Esophagus mucosa (tissue), 1 donor: ENCODE data around the gene MOCS1. TPM values are rescaled to one million over a fixed set of nuclear protein-coding genes. Genes with fewer than 3 reads are reported as not detected.

Experiments
- ATAC-seq: fragments of 200-7000 bp; cut with Tn5 transposase; one replicate; pipeline ENCODE4 v1.9.1; 2020
- total RNA-seq: library from RNA; stranded (reverse); gene quantifications from one replicate; pipeline ENCODE4 v1.2.4, GENCODE V29; 2023
- donor health status: DM: yes; HTN: yes; CAD: no.

MOCS1 gene
- total RNA-seq, 1 donor from 2014 or later, result 4.3 TPM

DNA sequence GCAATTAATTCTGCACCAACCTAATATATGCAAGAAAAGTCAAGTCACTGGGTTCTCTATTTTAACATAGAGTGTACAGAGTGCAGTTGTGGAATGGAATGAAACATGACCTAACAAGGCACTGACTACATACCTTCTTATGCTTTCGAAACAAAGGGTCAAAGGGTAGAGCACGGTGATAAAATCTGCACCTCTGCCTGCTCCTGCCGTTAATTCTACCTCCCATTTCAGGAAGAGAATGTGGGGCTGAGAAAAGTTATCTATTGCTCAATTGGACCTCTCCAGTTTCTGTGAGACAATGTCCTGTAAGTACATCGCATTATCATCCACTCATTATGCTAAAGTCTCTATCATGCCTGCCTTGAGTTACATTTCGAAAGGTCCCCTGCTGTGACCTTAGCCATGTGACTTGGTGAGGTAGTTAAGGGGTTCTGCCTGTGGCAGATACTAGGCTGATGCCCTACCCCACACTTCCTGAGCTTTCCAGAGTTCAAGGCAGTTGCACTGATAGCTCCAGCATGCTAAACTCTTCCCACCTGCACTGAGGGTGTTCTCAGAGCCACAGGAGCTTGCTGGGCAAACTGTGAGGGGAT lies 14.0 kb upstream of the MOCS1 start:
- no peak for ATAC-seq

DNA sequence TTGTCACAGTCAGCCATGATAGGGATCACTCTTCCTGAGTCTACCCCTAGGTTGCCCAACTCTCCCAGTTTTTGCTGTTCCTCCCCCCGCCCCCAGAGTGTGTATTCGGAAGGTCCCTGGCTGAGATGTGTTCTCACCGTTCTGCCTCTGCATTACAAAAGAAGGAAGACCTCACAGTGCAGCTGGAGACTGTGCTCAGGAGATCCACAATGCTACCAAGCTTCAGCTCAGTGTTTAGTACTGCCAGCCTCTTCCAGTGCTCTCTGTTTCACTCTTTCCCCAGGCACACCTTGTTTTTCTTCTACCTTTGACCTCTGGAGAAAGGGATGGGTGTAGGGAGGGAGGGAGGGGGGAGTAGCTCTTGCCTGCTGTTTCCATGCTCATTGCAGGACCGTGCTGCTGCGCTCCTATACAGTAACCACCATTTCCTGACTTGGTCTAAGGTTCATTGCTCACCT lies 13.4 kb upstream of the MOCS1 start:
- no peak for ATAC-seq

DNA sequence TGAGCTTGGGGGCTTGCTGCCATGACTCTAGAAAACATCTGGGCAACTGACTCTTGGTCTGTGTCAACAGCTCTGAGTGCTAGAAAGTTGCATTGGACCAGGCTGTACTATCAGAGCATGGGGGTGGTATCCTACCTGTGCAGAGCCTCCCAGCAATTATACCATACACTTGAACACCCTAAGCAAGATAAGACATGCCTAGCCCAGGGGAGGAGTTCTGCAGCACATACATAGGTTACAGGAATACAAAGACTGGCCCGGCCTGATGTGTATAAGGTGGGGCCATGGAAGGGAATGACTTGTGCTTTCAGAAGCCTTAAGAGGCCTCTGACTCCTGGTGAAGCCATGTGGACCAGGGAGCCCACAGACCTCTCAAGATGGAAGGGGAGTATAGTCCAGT lies 11.4 kb upstream of the MOCS1 start:
- ATAC-seq, result peak; percentile 96

DNA sequence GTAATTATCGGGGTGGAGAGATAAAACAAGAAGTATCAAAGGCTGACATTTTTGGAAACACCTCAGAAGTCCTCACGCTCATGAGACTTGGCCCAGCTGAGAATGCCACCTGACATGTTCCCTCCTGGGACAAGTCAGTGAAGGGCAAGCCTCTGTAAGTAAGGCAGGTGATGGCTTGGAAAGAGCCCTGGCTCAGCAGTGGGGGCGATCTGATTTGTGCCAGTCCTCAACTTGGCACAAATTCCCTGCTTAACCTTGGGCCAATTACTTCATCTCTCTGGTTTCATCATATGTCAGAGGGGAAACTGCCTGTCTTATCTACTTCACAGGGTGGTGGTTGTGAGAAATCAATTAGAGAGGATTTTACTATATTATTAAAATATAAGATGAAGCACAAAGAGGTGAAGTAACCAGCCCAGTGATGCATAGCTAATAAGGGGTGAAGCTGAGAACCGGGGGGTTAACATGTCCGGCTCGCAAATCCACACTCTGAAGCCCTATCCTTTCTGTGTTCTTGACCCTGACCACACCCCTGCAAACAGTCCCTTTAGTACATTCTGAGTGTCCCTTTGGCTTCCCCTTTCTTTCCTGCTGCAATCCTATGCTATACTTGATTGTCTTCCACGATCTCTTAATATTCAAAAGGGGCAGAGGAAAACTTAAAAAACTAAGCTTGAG lies 8.8 kb upstream of the MOCS1 start:
- no peak for ATAC-seq

DNA sequence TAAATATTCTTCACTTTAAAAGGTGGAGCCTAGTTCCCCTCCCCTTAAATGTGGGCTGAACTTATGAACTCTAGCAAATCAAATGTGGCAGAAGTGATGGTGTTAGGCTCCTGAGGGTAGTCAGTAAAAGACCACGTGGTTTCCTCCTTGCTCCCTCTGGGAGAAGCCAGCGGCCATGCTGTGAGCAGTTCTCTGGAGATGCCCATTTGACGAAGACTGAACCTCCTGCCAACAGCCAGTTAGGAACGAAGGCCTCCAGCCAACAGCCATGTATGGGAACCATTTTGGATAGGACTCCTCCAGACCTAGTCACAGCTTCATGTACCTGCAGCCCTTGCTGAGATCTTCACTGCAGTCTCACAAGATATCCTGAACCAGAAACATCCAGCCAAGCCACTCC lies 7.6 kb upstream of the MOCS1 start:
- no peak for ATAC-seq

DNA sequence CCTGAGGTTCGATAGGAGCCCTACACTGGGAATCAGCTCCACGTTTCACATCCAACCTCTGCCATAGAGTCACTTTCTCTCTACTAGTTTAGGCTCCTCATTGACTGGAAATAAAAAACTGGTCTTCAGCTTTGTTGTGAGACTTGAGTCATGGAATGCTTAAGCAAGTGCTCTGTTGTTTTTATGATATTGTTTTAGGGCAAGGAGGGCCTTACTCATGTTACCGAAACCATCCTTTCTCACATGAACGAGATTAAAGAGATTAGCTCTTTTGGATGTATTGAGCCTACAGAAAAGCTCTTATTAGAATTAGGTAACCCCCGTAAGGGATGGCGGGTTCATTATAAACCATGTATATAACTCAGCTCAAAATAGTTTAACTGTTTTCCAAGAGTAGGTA lies 6.9 kb upstream of the MOCS1 start:
- ATAC-seq, result peak; percentile 14

DNA sequence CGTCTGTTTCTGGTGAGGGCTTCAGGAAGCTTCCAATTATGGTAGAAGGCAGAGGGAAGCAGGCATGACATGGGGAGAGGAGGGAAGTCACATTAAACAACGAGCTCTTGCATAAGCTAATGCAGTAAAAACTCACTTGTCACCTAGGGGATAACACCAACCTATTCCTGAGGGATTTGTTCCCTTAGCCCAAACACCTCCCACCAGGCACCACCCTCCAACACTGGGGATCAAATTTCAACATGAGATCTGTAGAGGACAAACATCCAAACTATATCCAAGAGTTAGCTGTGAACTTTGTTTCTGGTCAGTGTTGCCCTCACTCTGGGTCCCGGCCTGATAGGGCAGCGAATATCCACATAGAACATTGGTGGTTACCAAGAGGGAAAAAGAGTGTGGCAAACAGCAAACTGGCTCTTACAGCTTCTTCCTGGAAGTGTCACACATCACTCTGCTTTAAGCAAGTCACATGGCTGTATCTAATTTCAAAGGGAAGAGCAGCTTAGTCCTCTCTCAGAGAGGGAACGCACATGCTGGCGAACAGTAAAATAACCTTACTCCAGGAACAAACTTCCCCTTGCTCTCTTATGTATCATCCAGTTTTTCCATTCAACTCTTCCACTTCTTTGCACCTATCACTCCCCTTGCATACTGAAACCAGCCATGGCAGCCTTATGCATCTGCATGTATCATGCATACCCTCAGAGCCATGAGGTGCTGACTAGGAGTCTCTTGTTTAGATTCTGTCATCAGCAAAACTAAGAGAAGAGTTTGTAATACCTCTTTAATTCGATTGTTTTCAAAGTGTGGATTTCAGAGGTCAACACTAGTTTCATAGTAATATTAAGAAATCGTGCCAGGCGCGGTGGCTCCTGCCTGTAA lies 4.8 kb upstream of the MOCS1 start:
- no peak for ATAC-seq

DNA sequence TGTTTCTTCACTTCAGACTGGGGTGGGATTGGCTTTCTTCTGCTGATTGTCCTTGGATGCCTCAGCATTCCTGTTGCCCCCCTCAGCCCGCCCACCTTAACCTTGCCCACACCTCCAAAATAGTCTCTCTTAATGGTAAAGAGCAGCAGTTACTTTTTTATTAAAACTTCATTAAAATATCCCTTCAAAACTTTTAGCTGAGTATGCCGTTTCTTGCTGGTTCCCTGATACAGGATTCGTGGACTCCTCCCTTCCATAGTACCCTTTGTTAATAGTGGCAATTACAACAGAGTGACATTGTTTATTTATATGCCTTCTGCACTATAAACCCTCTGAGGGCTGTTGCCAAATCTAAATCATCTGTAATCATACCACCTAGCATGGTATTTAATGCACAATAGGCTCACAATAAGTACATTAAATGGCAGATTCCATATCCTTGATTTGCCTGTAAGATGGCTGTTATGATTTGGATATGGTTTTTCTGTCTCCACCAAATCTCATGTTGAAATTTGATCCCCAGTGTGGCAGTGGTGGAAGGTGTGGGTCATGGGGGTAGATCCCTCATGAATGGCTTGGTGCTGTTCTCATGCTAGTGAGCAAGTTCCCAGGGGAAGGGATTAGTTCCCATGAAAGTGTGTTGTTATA lies 3.5 kb upstream of the MOCS1 start:
- ATAC-seq, result no peak

DNA sequence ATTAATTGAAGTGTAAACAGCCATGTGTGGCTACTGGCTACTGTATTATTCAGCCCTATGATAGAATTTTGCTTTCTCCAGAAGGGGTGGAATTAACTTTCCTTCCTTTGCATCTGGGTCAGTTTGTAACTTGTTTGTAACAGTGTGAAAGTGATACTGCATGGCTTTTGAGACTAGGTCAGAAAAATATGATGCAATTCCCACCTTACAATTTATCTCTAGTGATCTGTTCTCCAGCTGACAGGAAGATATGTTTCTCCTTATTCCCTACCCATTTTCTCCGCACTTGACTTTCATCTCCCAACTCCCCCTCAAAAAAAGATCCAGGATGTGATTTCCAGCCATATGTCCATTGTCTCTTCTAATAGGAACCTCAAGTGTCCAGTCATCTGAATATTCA lies 2.6 kb upstream of the MOCS1 start:
- no peak for ATAC-seq

DNA sequence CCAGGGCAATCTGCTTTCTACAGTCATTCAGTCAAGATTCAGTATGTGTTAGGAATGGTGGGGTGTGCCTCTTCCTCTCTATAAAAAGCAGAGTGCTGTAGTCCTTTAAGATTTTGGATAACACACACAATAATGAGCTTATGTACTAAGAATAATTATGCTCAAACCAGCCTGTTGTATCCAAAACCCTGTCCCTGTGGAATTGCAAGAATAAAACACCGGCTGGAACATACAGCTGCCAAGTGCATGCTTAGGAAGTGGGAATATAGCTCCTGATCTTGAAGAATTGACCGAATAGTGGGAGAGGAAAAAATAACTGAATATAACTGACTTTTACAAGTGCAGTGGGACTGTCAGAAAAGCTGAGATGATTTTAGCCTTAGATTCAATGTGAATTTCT lies 979 bp upstream of the MOCS1 start:
- no peak for ATAC-seq

DNA sequence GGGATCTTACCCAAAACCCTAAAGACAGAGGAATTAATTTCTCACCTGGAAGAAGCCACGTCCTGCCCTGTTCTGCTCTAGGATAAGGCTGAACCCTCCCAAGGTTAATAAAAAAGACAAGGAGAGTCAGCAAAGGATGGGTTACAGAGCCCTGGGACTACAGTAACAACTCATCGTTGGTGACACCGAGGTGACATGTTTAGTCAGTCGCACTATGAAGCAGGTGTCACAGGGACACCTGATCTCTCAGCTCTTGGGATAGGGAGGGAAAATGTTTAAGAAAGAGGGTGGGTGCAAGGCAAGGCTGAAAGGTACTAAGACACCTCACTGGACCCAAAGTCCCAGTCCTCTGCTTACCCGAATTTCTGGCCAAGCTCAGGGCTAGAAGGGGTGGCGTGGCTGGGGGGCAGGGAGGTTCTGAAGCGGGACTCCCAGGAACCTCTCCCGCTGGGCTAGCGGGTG lies 562 bp downstream of the MOCS1 start:
- ATAC-seq, result no peak

DNA sequence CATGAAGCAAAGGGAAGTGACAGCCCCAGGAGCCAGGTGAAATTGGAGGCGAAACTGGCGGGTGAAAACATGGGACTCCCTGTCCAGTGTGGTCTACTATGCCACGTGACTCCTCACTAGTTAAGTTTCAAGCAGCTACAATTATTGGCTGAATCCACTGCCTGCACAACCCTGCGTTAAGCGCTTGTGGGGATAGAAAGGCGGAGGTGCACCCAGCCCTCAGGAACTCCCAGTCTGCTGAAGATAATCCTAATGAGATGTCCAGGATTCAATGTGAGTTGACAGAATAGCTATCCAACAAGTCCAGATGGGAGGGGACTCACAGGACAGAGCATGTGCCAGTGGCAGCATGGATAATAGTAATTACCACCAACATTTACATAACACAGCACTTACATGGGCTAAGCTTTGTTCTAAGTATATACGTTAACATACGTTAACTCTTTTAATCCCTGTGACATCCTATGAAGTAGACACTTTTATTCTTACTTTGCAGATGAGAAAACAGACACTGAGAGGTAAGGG lies 1.8 kb downstream of the MOCS1 start:
- ATAC-seq, result no peak

DNA sequence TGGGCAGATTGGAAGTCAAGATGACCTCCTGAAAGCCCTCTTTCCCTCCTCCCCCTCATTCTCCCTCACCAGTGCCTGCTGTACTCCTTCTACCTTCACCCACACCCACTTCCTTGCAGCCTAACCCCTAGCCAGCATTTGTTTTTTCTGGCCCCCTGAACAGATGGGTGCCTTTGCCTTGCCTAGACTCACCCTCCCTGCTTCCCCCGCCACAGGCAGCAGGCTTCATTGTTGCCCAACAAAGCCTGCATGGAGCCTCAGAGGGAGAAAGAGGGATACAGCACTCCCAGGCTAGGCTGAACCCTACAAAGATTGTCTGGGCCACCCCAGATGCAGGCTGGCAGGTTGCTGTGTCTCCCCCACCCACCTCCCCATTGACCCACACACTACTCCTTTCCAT lies 2.7 kb downstream of the MOCS1 start:
- no peak for ATAC-seq

DNA sequence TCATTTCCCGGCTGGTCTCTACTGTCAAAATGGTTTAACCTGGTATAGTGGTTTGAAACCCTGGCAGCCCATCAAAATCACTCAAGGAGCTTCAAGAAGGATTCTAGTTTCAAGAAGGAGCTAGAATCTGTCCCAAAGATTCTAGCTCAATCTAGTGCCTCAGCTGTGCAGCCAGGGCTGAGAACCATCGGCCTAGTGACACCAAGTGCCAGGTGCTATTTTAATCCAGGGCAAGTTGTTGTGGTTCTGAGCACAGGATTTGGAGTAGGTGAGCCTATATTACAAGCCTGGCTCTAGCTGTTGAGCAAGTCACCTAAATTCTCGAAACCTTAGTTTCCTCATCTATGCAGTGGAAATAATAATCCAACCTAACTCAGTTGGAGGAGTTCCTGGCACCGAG lies 3.7 kb downstream of the MOCS1 start:
- no peak for ATAC-seq

DNA sequence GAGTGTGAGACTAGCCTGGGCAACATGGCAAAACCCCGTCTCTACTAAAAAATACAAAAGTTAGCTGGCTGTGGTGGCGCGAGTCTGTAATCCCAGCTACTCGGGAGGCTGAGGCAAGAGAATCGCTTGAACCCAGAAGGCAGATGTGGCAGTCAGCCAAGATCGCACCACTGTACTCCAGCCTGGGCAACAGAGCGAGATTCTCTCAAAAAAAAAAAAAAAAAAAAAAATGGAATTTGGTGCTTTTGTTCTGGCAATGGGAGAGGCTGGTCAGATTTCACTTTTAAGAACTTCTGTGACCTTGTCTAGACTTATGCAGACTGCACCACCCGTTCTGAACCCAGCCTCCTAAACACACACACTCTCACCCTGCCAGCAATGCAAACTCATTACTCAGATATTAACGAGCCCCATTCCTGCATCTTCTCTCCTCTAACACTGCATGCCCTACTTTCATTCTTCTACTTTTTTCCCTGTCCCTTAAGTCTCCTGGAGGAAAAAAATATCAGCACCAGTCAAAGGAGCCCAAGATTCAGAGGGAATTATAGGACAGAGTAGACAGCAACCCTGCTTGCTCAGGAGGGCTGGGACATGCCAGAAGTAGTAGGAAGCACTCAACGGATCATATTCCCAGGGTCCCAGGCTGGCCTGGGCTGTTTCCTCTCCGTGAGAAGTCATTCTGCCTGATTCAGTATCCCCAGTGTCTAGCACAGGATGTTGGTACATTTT lies 4.4 kb downstream of the MOCS1 start:
- no peak for ATAC-seq

DNA sequence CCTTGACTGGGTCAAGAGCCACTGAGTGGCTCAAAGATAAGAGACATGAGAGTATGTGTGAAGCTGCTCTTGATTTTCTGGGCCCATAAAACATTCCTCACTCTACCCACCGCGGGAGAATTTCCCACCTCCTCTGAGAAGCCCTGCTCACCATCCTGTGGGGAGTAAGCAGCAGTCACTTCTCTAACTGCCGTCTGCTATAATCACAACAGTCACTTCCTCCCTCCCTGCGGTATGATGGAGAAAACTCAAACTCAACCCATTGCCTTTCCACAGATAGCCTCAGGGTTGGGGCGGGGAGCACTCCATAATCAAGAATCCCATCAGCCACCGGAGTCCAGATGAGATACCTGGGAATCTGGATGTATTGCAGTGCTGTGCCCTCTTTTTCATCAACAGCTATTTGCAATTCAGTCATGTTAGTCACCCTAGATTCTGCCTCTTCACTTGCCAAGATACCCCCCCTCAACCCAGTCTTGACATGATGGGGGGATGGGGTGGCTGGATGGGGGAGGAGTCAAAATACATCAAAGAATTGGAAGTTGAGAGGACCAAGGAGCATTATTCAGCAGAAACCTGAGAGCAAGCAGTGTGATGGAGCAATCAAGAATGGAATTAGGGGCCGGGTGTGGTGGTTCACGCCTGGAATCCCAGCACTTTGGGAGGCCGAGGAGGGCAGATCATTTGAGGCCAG lies 5.1 kb downstream of the MOCS1 start:
- no peak for ATAC-seq

DNA sequence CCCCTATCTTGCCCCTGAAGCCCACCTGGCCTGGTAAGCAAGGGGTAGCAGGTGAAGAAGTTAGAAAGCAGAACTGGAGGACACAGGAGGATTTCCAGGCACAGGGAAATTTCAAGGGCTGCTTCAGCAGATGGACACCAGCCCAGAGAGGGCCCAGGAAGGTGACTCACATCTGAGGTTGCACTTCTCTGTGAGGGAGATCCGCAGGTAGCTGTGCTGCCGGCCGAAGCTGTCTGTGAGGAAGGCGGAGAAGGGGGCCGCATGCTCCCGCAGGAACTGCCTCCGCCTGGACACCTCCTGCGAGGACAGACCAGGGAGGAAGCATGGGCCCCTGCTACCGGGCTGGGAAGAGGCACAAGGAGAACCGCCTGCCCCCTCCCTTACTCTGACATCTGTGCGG lies 7.1 kb downstream of the MOCS1 start:
- peak; percentile 43 for ATAC-seq

DNA sequence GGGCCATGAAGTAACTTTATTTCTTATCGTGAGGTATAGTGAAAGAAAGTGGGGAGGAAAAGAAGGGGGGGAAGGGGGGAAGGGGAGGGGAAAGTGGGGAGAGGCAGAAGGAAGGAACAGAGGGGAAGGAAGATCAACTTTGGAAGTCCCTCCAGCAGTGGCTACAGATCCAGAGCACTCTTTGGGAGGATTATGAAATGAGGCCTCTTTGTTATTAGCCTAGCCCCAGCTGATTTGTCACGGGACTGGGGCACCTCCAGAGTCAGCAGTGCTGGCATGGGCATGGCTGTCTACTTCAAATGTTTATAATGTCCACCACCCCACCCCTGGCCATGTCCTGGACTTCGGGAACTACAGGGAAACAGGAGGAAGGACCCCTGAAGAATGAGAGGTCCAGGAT lies 7.6 kb downstream of the MOCS1 start:
- ATAC-seq, result peak; percentile 28

DNA sequence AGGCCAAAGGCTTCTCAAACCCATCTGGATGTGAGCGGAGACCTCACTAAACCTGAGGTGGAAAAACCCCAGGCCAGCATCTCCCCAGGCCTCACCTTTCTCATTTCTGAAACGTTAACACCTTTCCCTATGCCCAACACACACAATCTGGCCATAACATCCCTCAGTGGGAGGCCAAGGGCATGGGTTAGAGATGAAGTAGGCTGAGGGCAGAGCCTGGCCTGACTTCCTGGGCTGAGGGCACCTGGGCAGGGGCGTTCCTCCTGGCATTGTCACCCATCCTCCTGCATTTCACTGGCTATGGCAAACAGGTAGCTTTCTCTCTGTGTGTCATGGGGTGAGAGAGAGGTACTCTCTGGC lies 8.4 kb downstream of the MOCS1 start:
- ATAC-seq, result no peak

DNA sequence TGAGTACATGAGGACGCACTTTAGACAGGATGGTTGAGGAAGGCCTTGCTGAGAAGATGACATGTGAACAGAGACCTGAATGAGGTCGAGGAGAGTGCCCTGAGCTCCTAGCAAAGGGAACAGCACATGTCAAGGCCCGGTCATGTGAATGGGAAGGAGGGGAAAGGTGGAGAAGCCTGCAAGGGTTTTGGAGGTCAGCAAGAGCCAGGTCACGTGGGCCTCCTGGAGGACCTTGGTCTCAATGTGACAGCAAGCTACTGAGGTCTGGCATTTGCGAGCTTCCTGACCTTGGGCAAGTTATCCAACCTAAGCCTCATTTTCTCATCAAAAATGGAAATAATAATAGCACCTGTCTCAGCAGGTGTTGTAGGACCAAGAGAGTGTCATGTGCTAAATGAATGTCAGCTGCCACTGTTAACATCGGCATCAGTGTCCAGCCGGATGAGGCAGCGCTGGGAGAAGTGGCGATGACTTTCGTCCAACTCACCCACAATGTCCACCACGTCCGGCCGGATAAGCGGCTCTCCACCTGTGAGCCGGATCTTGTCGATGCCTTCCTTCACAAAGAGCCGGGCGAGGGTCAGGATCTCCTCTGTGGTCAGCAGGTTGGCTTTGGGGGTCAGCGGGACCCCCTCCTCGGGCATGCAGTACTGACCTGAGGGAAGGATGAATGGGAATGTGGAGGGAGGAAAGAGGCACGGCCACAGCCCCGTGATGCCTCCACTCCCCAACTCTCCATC lies 8.9 kb downstream of the MOCS1 start:
- no peak for ATAC-seq

DNA sequence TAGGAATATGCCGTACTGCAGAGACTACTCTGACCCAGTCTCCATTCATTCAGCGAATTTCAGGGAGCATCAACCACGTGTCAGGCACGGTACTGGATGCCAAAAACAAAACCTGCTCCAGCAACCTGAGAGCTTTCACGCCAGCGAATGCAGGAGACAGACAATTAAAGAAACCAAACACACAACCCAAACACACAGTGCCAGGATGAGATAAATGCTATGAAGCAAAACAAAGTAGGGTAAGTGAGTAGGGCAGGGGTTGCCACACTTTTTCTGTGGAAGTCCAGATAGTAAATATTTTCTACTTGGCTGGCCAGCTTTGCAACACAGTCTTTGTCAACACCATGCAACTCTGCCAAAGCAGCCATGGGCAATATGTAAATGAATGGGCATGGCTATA lies 10.0 kb downstream of the MOCS1 start:
- ATAC-seq, result peak; percentile 39
